HG03060 (cell line): ENCODE measurements around the gene CD247.
"Not testable (repeated sequence)": the region's sequence is repeated elsewhere in the genome, so short reads cannot be mapped to it uniquely, and the experiment has no call there.

Source experiments
- ATAC-seq: cut with Tn5 transposase; IDR thresholded peaks from one replicate; pipeline ENCODE4 v1.9.1; 2021; ENCODE audit warnings: low read depth, moderate number of reproducible peaks; ENCODE audit not compliant: unreplicated experiment

Gene CD247

GRCh38 chr1:167518331-167518700 lies at the start of gene CD247:
Gene CD247 (minus strand): TSS chr1:167518529. CDS start chr1:167518465, 64 bp downstream.
- no peak for ATAC-seq

DNA sequence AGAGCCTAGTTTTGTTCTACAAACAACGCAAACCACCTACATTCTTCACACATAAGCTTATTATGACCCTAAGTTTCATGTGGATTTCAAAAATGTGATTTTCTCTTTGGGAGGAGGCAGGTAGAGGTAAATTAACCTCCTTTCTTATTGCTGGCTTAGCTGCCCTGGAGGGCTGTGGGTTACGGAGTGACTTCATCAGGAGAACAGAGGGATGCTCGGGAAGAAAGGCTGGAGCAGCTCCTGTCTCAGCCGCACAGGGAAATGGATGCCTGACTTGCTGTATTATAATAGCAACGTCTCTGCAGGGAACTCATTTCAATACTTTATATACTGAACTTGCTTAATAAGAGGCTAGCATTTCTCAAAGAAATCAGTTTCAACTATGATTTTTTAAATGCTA lies 49.3 kb upstream of the CD247 start:
- no peak for ATAC-seq

DNA sequence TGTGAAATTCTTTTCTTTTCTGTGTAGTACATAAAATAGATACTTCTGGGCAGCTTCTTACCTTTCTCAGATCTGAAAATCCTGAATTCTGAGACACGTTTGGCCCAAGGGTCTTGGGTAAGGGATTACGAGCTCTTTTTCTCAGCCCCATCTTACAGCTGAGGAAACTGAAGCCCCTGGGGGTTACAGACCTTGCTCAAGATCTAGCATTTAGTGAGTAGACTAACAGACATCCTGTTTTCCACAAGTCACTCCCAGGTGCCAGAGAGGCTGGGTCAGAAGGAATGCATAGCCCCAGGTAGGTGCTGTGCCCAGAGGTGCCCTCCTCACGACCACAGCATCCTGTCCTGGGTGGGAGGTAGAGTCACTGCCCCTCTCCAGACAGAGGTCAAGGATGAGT lies 48.4 kb upstream of the CD247 start:
- ATAC-seq, result no peak

GRCh38 chr1:167565922-167566321 lies 47.6 kb upstream of the CD247 start:
- ATAC-seq, result no peak

DNA sequence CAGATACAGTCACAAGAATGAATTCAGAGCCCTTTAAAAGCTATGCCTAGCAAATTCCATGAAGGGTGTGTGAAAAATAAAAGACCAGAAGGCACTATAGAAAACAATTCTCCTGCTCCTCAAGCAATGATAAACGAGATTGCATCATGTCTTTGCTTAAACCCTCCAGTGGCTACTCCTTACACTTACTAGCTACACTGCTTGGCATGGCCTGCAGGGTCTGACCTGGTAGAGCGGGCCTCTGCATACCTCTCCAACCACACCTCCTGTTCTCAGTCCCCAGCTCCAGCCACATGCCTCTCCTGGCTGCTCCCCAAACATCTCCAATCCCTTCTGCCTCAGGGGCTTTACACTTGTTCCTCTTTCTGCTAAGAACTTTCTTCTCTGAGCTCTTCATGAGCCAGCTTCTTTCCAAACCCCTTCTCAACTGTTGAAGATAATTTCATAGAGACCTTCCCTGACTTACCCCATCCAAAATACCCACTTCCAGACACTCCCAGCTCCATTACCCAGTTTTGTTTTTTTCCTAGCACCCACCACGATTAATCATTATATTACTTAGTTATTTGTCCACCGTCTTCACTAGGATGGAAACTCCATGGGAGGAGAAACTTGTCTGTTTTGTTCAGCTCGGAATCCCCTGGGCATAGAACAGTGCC lies 46.4 kb upstream of the CD247 start:
- no peak for ATAC-seq

DNA sequence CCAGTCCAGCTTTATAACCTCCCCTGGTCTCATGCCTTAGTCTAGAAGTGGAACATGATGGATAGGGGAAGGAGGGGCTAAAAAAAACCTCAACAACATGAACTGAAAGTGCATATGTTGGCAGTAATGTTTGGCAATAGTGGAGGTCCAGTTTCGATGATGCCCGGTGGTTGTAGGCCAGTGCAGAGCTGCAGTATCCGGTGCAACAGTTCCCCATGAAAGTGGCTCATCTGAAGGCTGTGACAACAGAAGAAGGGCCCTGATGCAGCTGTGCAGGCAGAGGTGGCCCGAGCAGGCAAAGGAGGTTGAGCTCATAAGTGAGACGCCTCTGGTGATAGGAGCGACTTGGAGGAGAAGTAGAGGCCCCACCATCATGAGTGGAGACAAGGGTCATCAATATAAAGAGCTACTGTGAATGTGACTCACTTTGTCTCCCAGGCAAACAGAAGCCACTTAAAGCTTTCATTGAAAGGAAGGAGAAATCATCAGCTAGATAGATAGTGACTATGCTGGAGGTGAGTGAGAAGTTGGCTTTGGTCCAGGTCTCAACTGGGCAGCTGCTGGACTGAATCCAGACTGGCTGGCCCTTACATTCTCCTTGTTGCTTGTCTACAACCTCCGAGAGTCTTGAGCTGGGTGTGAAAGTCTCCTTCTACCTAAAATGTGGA lies 45.4 kb upstream of the CD247 start:
- no peak for ATAC-seq

GRCh38 chr1:167562702-167563101 lies 44.4 kb upstream of the CD247 start:
- ATAC-seq, result no peak

DNA sequence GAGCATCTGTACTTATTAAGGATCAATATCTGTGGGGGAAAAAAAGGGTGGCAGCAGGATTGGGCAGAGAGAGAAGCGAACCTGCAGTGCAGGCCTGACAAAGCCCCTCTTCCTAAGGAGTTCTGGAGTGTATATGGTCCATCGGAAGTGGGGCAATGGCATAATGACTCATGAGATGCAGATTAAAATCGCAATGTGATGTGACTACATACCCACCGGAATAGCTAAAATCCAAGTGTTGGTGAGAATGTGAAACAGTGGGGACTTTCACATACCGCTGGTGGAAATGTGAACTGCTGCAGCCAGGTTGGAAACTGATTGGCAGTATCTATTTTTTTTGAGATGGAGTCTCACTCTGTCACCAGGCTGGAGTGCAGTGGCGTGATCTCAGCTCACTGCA lies 43.4 kb upstream of the CD247 start:
- ATAC-seq, result no peak

GRCh38 chr1:167555971-167556714 lies 37.8 kb upstream of the CD247 start:
- ATAC-seq, result no peak

DNA sequence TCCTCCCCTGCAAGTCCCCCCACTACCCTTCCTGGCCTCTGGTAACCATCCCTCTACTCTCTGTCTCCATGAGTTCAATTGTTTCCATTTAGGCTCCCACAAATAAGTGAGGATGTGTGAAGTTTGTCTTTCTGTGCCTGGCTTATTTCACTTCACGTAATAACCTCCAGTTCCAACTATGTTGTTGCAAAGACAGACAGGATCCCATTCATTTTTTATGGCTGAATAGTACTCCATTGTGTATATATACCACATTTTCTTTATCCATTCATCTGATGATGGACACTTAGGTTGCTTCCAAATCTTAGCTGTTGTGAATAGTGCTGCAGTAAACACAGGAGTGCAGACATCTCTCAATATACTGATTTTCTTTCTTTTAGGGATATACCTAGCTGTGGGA lies 36.7 kb upstream of the CD247 start:
- ATAC-seq, result not testable (repeated sequence)

- ATAC-seq, result peak; percentile 17
Observed at GRCh38 chr1:167554028-167554779, 35.9 kb upstream of the CD247 start.

DNA sequence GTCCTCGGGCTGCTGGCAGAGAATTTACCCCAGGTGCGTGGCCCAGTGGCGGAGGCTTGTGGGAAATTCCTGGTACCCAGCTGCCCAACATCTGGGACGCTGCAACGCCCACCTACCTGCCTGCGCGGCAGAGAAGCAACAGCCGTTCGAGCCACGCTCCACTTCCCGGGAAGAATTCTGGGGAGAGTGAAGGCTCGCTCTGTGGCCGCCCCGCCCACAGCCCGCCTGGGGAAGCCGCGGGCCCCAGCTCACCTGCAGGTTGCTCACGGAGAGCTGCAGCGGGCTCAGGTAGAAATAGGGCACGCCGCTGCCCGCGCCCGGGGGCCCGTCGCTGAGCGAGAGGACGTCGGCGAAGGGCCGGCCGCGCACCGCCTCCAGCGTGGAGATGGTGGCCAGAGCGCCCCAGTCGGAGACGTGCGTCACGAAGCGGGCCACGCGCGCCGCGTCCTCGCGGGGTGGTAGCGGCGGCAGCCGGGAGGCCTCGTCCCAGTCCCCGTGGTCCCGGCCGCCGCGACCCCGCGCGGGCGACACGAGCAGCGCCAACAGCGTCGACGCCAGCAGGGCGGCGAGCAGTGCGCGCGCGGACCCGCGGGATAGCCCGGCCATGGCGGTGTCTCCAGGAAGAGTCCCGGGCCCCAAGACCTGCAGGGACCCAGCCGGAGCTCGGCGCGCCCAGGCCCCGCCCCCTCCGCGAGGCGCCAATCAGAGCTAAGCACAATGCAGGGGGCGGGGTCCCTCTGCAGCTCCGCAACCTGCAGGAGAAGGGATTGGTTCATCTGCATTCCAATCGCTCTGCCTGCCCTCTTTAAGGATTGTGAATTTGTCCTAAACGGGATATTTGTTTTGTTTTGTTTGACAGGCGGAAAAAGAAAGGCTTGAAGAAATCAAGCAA lies 35.1 kb upstream of the CD247 start, which contains the start of gene CREG1:
Gene CREG1 (minus strand): TSS at position 627 of the 892 bp plus-strand sequence.
- peak; percentile 74 for ATAC-seq

- no peak for ATAC-seq
Observed at GRCh38 chr1:167551362-167551761, 33.0 kb upstream of the CD247 start.

GRCh38 chr1:167548059-167548932 lies 30.0 kb upstream of the CD247 start:
- ATAC-seq, result no peak

DNA sequence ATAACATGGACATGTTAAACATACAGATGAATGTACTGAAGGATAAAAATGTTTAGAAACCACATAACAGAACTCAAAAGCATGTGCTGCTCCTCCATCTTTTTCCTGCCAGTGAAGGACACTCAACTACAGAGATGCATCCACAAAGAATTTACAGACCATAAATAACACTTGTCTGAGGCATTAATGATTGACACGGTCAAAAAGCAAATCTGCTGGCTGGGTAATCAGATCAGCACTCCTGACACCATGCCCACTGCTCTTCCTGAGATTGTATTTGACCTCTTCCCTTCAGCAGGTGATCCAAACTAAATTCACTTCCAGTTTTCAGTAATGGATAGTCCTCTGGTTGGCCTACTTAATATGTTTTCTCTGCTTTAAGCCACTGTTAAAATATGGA lies 28.6 kb upstream of the CD247 start:
- ATAC-seq, result no peak

DNA sequence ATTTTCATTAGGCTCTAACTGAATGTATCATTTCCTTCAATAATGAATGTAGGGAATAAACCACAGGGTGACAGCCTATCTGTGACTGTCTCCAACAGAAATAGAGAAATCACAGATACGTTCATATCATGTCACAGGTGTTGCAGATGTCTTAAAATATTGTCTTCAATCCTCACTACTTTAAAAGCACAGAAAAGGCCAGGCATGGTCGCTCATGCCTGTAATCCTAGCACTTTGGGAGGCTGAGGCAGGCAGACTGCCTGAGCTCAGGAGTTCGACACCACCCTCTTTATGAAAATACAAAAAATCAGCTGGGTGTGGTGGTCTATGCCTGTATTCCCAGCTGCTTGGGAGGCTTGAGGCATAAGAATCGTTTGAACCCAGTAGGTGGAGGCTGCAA lies 27.0 kb upstream of the CD247 start:
- ATAC-seq, result no peak

- no peak for ATAC-seq
Observed at GRCh38 chr1:167544447-167545093, 26.2 kb upstream of the CD247 start.

GRCh38 chr1:167543199-167543990 lies 25.1 kb upstream of the CD247 start:
- ATAC-seq, result no peak
